Measurements from ENCODE around the gene MRPS34.
A peak's percentile ranks its signal among the peaks of the same experiment; 100 is the strongest.

MRPS34 gene

DNA sequence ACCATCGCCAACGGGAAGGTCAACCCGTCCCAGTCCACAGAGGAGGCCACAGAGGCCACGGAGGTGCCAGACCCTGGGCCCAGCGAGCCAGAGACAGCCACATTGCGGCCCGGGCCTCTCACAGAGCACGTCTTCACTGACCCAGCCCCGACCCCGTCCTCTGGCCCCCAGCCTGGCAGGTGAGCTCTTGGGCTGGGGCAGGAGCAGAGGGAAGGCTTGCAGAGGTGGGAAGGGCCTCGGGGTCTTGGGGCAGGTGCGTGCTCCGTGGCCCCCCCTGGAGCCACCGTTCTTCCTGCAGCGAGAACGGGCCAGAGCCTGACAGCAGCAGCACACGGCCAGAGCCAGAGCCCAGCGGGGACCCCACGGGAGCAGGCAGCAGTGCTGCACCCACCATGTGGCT, 6.7 kb downstream of the MRPS34 start (continued):
- TF ChIP-seq, protein P1, sequence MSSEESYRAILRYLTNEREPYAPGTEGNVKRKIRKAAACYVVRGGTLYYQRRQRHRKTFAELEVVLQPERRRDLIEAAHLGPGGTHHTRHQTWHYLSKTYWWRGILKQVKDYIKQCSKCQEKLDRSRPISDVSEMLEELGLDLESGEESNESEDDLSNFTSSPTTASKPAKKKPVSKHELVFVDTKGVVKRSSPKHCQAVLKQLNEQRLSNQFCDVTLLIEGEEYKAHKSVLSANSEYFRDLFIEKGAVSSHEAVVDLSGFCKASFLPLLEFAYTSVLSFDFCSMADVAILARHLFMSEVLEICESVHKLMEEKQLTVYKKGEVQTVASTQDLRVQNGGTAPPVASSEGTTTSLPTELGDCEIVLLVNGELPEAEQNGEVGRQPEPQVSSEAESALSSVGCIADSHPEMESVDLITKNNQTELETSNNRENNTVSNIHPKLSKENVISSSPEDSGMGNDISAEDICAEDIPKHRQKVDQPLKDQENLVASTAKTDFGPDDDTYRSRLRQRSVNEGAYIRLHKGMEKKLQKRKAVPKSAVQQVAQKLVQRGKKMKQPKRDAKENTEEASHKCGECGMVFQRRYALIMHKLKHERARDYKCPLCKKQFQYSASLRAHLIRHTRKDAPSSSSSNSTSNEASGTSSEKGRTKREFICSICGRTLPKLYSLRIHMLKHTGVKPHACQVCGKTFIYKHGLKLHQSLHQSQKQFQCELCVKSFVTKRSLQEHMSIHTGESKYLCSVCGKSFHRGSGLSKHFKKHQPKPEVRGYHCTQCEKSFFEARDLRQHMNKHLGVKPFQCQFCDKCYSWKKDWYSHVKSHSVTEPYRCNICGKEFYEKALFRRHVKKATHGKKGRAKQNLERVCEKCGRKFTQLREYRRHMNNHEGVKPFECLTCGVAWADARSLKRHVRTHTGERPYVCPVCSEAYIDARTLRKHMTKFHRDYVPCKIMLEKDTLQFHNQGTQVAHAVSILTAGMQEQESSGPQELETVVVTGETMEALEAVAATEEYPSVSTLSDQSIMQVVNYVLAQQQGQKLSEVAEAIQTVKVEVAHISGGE (tag by site-specific recombination; conservative IDR thresholded peaks at IDR 0.05; ENCODE audit: low read depth): no peak
- TF ChIP-seq, protein P2, sequence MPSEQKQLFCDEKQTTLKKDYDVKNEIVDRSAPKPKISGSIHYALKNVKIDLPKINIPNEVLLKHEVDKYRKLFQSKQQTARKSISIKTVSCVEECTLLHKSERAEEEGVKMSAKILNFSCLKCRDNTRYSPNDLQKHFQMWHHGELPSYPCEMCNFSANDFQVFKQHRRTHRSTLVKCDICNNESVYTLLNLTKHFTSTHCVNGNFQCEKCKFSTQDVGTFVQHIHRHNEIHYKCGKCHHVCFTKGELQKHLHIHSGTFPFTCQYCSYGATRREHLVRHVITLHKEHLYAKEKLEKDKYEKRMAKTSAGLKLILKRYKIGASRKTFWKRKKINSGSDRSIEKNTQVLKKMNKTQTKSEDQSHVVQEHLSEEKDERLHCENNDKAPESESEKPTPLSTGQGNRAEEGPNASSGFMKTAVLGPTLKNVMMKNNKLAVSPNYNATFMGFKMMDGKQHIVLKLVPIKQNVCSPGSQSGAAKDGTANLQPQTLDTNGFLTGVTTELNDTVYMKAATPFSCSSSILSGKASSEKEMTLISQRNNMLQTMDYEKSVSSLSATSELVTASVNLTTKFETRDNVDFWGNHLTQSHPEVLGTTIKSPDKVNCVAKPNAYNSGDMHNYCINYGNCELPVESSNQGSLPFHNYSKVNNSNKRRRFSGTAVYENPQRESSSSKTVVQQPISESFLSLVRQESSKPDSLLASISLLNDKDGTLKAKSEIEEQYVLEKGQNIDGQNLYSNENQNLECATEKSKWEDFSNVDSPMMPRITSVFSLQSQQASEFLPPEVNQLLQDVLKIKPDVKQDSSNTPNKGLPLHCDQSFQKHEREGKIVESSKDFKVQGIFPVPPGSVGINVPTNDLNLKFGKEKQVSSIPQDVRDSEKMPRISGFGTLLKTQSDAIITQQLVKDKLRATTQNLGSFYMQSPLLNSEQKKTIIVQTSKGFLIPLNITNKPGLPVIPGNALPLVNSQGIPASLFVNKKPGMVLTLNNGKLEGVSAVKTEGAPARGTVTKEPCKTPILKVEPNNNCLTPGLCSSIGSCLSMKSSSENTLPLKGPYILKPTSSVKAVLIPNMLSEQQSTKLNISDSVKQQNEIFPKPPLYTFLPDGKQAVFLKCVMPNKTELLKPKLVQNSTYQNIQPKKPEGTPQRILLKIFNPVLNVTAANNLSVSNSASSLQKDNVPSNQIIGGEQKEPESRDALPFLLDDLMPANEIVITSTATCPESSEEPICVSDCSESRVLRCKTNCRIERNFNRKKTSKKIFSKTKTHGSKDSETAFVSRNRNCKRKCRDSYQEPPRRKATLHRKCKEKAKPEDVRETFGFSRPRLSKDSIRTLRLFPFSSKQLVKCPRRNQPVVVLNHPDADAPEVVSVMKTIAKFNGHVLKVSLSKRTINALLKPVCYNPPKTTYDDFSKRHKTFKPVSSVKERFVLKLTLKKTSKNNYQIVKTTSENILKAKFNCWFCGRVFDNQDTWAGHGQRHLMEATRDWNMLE (tag by site-specific recombination; conservative IDR thresholded peaks at IDR 0.05; ENCODE audit: low read depth): no peak
- TF ChIP-seq ZNF274 (IDR thresholded peaks at IDR 0.05; ENCODE audit: low read length) (no peak), ZNF274 (tag by site-specific recombination; IDR thresholded peaks at IDR 0.05; ENCODE audit: borderline replicate concordance) (no peak), ZBTB1 (tag by site-specific recombination; IDR thresholded peaks at IDR 0.05) (no peak)
- TF ChIP-seq, protein P3, sequence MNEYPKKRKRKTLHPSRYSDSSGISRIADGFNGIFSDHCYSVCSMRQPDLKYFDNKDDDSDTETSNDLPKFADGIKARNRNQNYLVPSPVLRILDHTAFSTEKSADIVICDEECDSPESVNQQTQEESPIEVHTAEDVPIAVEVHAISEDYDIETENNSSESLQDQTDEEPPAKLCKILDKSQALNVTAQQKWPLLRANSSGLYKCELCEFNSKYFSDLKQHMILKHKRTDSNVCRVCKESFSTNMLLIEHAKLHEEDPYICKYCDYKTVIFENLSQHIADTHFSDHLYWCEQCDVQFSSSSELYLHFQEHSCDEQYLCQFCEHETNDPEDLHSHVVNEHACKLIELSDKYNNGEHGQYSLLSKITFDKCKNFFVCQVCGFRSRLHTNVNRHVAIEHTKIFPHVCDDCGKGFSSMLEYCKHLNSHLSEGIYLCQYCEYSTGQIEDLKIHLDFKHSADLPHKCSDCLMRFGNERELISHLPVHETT (tag by site-specific recombination; IDR thresholded peaks at IDR 0.05): no peak

DNA sequence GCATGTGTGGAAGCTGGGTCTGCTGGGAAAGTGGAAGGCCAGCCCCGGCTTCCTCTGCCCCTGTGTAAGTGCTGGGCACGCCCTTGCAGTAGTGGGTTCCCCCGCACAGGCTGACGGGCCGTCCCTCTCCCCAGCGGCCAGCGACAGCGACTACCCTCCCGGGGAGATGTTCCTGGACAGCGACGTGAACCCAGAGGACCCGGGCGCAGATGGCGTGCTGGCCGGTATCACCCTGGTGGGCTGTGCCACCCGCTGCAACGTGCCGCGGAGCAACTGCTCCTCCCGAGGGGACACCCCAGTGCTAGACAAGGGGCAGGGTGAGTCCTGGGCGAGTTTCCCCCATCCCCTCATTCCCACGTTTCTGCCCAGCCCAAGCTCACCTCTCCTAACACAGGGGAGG, 7.1 kb downstream of the MRPS34 start:
- H3K36me3 ChIP-seq (ENCODE audit: control insufficient read depth in 2 of 2, insufficient read depth in 1 of 2, low read length in 2 of 2): peaks cover 0 to 93% of the 10 kb centered on the region in 2 experiments; a peak in 1 of 3 replicates
- H3K4me3 ChIP-seq (ENCODE audit: low read depth, low read length): no peak overlapping the region
- H3K27ac ChIP-seq (ENCODE audit: extremely low read depth, low read depth, low read length): no peak overlapping the region
- H3K9me3 ChIP-seq (ENCODE audit: control insufficient read depth, insufficient read depth, low read depth, low read length): no peaks in the 10 kb centered on the region
- no peak for TF ChIP-seq IKZF3 (tag by site-specific recombination; IDR thresholded peaks at IDR 0.05)
- ChIA-PET POLR2A (interaction anchor here (0.8 kb wide), 1 partner anchor 199 kb away, joined by 4 read pairs; the partner anchor contains the start of gene RPS2), CTCF (interaction anchor here (0.6 kb wide), 1 partner anchor 17 kb away, joined by 3 read pairs; the partner anchor contains the start of genes NUBP2 and SPSB3)
- peaks cover 3% of the 10 kb centered on the region; the same call in 1 of the 2 replicates for H3K4me1 ChIP-seq (ENCODE audit: control insufficient read depth, insufficient read depth, low read length)

DNA sequence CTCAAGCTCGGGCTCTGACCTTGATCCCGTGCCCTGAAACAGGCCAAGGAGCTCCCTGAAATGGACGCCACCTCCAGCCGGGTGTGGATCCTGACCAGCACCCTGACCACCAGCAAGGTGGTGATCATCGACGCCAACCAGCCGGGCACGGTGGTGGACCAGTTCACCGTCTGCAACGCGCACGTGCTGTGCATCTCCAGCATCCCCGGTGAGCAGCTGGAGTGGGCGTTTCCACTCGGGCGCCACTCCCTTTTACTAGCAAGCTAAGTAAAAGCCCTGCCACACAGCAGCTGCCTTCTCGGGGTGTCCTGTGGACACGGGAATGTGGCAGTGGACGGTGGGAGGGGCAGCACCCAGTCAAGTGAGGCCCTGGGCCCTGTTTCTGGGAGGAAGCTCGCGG, 8.0 kb downstream of the MRPS34 start:
- CTCF ChIA-PET: interaction anchor here (0.6 kb wide), 1 partner anchor 155 kb away, joined by 3 read pairs; no protein-coding TSS in a partner anchor
- TF ChIP-seq KLF9 (tag by site-specific recombination; IDR thresholded peaks at IDR 0.05; ENCODE audit: low read depth) (peak; percentile 19; the same call in 1 of the 2 replicates), ZNF501 (tag by site-specific recombination; IDR thresholded peaks at IDR 0.05) (no peak), ZNF600 (tag by site-specific recombination; IDR thresholded peaks at IDR 0.05) (no peak)
- H3K9me3 ChIP-seq (ENCODE audit: control insufficient read depth, insufficient read depth, low read depth, low read length): no peaks in the 10 kb centered on the region
- POLR2A ChIA-PET: interaction anchor here (0.8 to 1.4 kb wide), 2 partner anchors 18 to 200 kb away, joined by 4 to 6 read pairs; partner anchors contain the start of genes NUBP2, RPS2 and SPSB3
- no peak overlapping the region for H3K27ac ChIP-seq (ENCODE audit: extremely low read depth, low read depth, low read length)
- peaks cover 0 to 94% of the 10 kb centered on the region in 2 experiments; a peak in 1 of 3 replicates for H3K36me3 ChIP-seq (ENCODE audit: control insufficient read depth in 2 of 2, insufficient read depth in 1 of 2, low read length in 2 of 2)
- H3K4me1 ChIP-seq (ENCODE audit: control insufficient read depth, insufficient read depth, low read length): peaks cover 2% of the 10 kb centered on the region; the same call in 1 of the 2 replicates
- H3K4me3 ChIP-seq (ENCODE audit: low read depth, low read length): no peak overlapping the region
